ENCODE data around the gene TRERF1.
"Not testable (repeated sequence)": the region's sequence is repeated elsewhere in the genome, so short reads cannot be mapped to it uniquely, and the experiment has no call there.

Gene TRERF1

GRCh38 chr6:42335896-42336295 lies 115.8 kb downstream of the TRERF1 start:
- DNase-seq (ENCODE audit: low read depth) = no peak

- no peak for DNase-seq (ENCODE audit: low read depth)
Observed at GRCh38 chr6:42334870-42335269, 116.9 kb downstream of the TRERF1 start.

GRCh38 chr6:42333612-42334011 lies 118.1 kb downstream of the TRERF1 start:
- no peak for DNase-seq (ENCODE audit: low read depth)

GRCh38 chr6:42332916-42333315 lies 118.8 kb downstream of the TRERF1 start:
- no peak for DNase-seq (ENCODE audit: low read depth)

GRCh38 chr6:42331019-42331418 lies 120.7 kb downstream of the TRERF1 start:
- DNase-seq (ENCODE audit: low read depth) = no peak

- no peak for DNase-seq (ENCODE audit: low read depth)
Observed at GRCh38 chr6:42326248-42326647, 125.5 kb downstream of the TRERF1 start.

GRCh38 chr6:42324656-42325324 lies 126.9 kb downstream of the TRERF1 start:
- DNase-seq (ENCODE audit: low read depth) = not testable (repeated sequence)

GRCh38 chr6:42322676-42323075 lies 129.1 kb downstream of the TRERF1 start:
- no peak for DNase-seq (ENCODE audit: low read depth)

- DNase-seq (ENCODE audit: low read depth) = no peak
Observed at GRCh38 chr6:42321976-42322375, 129.8 kb downstream of the TRERF1 start.

- DNase-seq (ENCODE audit: low read depth) = no peak
Observed at GRCh38 chr6:42320762-42321161, 131.0 kb downstream of the TRERF1 start.

- no peak for DNase-seq (ENCODE audit: low read depth)
Observed at GRCh38 chr6:42318480-42318879, 133.2 kb downstream of the TRERF1 start.

GRCh38 chr6:42316981-42317380 lies 134.7 kb downstream of the TRERF1 start:
- DNase-seq (ENCODE audit: low read depth) = no peak

- no peak for DNase-seq (ENCODE audit: low read depth)
Observed at GRCh38 chr6:42315991-42316970, 135.4 kb downstream of the TRERF1 start.

- DNase-seq (ENCODE audit: low read depth) = no peak
Observed at GRCh38 chr6:42315259-42315990, 136.3 kb downstream of the TRERF1 start.

- no peak for DNase-seq (ENCODE audit: low read depth)
Observed at GRCh38 chr6:42314571-42315258, 137.0 kb downstream of the TRERF1 start.

- no peak for DNase-seq (ENCODE audit: low read depth)
Observed at GRCh38 chr6:42313941-42314570, 137.7 kb downstream of the TRERF1 start.

- no peak for DNase-seq (ENCODE audit: low read depth)
Observed at GRCh38 chr6:42313038-42313437, 138.7 kb downstream of the TRERF1 start.

- no peak for DNase-seq (ENCODE audit: low read depth)
Observed at GRCh38 chr6:42307141-42307470, 144.6 kb downstream of the TRERF1 start.

GRCh38 chr6:42306439-42307140 lies 145.1 kb downstream of the TRERF1 start:
- no peak for DNase-seq (ENCODE audit: low read depth)

- DNase-seq (ENCODE audit: low read depth) = no peak
Observed at GRCh38 chr6:42304053-42304712, 147.5 kb downstream of the TRERF1 start.

Data from activated T-cell treated with anti-CD3 and anti-CD28 coated beads for 24 hours (primary cell).